Measurements from ENCODE around the gene CDK5RAP2. TPM values are rescaled to one million over a fixed set of nuclear protein-coding genes. Genes with fewer than 3 reads are reported as not detected.
A peak's percentile ranks its signal among the peaks of the same experiment; 100 is the strongest.

Gene CDK5RAP2
- total and polyA plus RNA-seq, 2 donors, result 27.3 to 44.0 TPM

DNA sequence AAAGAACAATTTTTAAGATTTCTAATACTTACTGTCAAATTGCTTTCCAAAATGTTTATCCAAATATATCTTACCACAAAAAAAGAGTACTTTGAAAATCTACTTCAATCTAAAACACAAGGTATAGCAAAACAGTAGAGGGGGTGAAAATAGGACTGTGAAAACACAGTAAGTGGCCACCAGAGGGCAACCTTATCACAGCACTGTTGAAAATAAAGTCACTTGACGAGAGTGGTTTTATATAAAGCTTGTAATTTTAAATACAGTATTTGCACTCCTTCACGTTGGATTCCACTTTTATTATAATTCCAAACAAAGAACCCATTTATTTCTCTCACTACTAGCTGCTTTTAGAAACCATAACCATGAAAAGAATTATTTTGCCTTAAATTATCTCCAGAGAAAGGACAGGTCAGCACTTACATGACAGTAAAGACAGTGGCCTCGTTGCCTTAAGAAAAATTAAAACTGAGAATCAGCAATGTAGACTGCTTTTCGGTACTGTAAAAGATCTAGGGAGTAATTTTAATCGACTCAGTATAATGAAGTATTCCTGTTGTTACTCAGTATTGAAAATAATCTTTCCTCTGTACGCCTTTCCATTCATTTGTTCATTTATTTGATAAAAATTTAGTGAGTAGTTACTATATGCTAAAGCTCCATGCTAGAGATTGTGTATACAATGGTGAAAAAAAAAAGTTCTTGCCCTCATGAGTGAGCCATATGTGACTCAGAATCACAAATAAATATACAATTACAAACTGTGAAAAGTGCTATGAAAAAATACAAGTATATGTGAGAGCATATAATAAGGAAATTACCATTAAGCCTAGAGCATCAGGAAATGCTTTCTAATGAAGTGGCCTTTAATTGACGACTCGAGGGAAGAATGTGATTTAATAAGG lies 40.0 kb upstream of the CDK5RAP2 start:
- no peaks in the 10 kb centered on the region for H3K9me3 ChIP-seq (ENCODE audit: control insufficient read depth in 2 of 2, insufficient read depth in 1 of 2, low read length in 1 of 2)
- H3K27me3 ChIP-seq (ENCODE audit: control insufficient read depth in 2 of 2, insufficient read depth in 1 of 2, low read length in 1 of 2), result no peaks in the 10 kb centered on the region
- no peak overlapping the region for H3K27ac ChIP-seq (ENCODE audit: low read depth in 1 of 2, low read length in 1 of 2)
- no peaks in the 10 kb centered on the region for H3K4me1 ChIP-seq (ENCODE audit: control insufficient read depth in 2 of 2, insufficient read depth in 2 of 2, low read length in 2 of 2)
- 64% methylated on average over 8 of the region's 8 CpGs for WGBS
- no peak overlapping the region for H3K4me3 ChIP-seq (ENCODE audit: low read length in 2 of 2)
- peak; percentile 27 to 75 (median 55) for DNase-seq (ENCODE audit: low read depth in 6 of 9, low spot score in 9 of 9)
- no peaks in the 10 kb centered on the region for H3K36me3 ChIP-seq (ENCODE audit: control insufficient read depth in 2 of 2, insufficient read depth in 2 of 2, low read length in 1 of 2)

- no peaks in the 10 kb centered on the region for H3K36me3 ChIP-seq (ENCODE audit: control insufficient read depth in 2 of 2, insufficient read depth in 2 of 2, low read length in 1 of 2)
- no peak overlapping the region for H3K4me3 ChIP-seq (ENCODE audit: low read length in 2 of 2)
- H3K27ac ChIP-seq (ENCODE audit: low read depth in 1 of 2, low read length in 1 of 2), result no peak overlapping the region
- DNase-seq (ENCODE audit: low read depth in 6 of 9, low spot score in 9 of 9), result no peak
- H3K9me3 ChIP-seq (ENCODE audit: control insufficient read depth in 2 of 2, insufficient read depth in 1 of 2, low read length in 1 of 2), result no peaks in the 10 kb centered on the region
- no peaks in the 10 kb centered on the region for H3K4me1 ChIP-seq (ENCODE audit: control insufficient read depth in 2 of 2, insufficient read depth in 2 of 2, low read length in 2 of 2)
- no peaks in the 10 kb centered on the region for H3K27me3 ChIP-seq (ENCODE audit: control insufficient read depth in 2 of 2, insufficient read depth in 1 of 2, low read length in 1 of 2)
Measured at GRCh38 chr9:120616966-120617935, 37.3 kb upstream of the CDK5RAP2 start.

- Histone ChIP-seq H3K4me1 (ENCODE audit: control insufficient read depth in 2 of 2, insufficient read depth in 2 of 2, low read length in 2 of 2) (no peaks in the 10 kb centered on the region), H3K9me3 (ENCODE audit: control insufficient read depth in 2 of 2, insufficient read depth in 1 of 2, low read length in 1 of 2) (no peaks in the 10 kb centered on the region), H3K4me3 (ENCODE audit: low read length in 2 of 2) (no peak overlapping the region), H3K27ac (ENCODE audit: low read depth in 1 of 2, low read length in 1 of 2) (no peak overlapping the region), H3K27me3 (ENCODE audit: control insufficient read depth in 2 of 2, insufficient read depth in 1 of 2, low read length in 1 of 2) (no peaks in the 10 kb centered on the region), H3K36me3 (ENCODE audit: control insufficient read depth in 2 of 2, insufficient read depth in 2 of 2, low read length in 1 of 2) (peaks cover 0 to 4% of the 10 kb centered on the region in 2 donors)
- WGBS, result 99% methylated on average over 1 of the region's 1 CpG
- DNase-seq (ENCODE audit: low read depth in 6 of 9, low spot score in 9 of 9), result no peak
Measured at GRCh38 chr9:120612218-120612617, 32.3 kb upstream of the CDK5RAP2 start.

GRCh38 chr9:120611690-120612068 lies 31.7 kb upstream of the CDK5RAP2 start:
- no peaks in the 10 kb centered on the region for H3K9me3 ChIP-seq (ENCODE audit: control insufficient read depth in 2 of 2, insufficient read depth in 1 of 2, low read length in 1 of 2)
- H3K36me3 ChIP-seq (ENCODE audit: control insufficient read depth in 2 of 2, insufficient read depth in 2 of 2, low read length in 1 of 2), result peaks cover 0 to 4% of the 10 kb centered on the region in 2 donors
- H3K4me3 ChIP-seq (ENCODE audit: low read length in 2 of 2), result no peak overlapping the region
- H3K27me3 ChIP-seq (ENCODE audit: control insufficient read depth in 2 of 2, insufficient read depth in 1 of 2, low read length in 1 of 2), result no peaks in the 10 kb centered on the region
- H3K27ac ChIP-seq (ENCODE audit: low read depth in 1 of 2, low read length in 1 of 2), result no peak overlapping the region
- DNase-seq (ENCODE audit: low read depth in 6 of 9, low spot score in 9 of 9), result no peak
- 96% methylated on average over 1 of the region's 1 CpG for WGBS
- H3K4me1 ChIP-seq (ENCODE audit: control insufficient read depth in 2 of 2, insufficient read depth in 2 of 2, low read length in 2 of 2), result no peaks in the 10 kb centered on the region

DNA sequence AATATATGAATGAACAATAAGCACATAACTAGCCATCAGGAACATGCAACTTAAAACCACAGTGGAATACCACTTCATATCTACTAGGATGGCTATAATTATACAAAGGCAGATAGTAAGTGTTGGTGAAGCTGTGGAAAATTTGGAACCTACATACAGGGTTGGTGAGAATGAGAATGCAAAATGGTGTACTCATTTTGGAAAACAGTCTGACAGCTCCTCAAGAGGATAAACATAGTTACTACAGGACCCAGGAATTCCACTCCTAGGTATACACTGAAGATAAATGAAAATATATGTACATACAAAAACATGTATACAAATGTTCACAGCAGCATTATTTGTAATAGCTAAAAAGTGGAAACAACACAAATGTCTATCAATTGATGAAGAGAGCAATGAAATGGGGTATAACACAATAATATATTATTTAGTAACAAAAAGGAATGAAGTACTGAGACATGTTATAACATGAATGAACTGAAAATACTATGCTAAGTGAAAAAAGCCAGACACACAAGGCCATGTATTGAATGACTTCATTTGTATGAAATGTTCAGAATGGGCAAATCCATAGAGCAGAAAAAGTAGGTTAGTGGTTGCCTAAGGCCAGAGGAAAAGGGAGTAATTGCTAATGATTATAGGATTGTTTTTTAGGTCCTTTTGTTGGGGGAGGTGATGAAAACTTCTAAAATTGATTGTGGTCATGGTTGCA lies 31.2 kb upstream of the CDK5RAP2 start:
- H3K4me3 ChIP-seq (ENCODE audit: low read length in 2 of 2), result no peak overlapping the region
- no peak overlapping the region for H3K27ac ChIP-seq (ENCODE audit: low read depth in 1 of 2, low read length in 1 of 2)
- H3K4me1 ChIP-seq (ENCODE audit: control insufficient read depth in 2 of 2, insufficient read depth in 2 of 2, low read length in 2 of 2), result no peaks in the 10 kb centered on the region
- no peaks in the 10 kb centered on the region for H3K27me3 ChIP-seq (ENCODE audit: control insufficient read depth in 2 of 2, insufficient read depth in 1 of 2, low read length in 1 of 2)
- peaks cover 0 to 4% of the 10 kb centered on the region in 2 donors for H3K36me3 ChIP-seq (ENCODE audit: control insufficient read depth in 2 of 2, insufficient read depth in 2 of 2, low read length in 1 of 2)
- H3K9me3 ChIP-seq (ENCODE audit: control insufficient read depth in 2 of 2, insufficient read depth in 1 of 2, low read length in 1 of 2), result no peaks in the 10 kb centered on the region
- DNase-seq (ENCODE audit: low read depth in 6 of 9, low spot score in 9 of 9), result no peak

DNA sequence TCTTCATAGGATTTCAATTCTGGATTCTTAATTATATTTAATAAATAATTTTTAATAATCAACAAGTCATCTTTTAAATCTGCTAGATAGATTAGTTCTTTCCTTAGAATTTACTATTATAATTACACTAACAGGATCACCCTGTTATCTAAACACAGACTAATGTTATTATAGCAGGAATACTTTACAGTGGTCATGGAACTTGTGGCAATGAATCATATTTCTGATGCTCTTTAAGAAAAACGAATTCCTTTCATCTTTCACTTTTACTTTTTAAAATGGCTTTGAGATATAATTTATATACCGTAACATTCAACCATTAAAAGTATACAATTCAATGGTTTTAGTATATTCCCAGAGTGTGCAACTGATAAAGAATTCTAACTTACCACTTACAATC lies 29.7 kb upstream of the CDK5RAP2 start:
- H3K36me3 ChIP-seq (ENCODE audit: control insufficient read depth in 2 of 2, insufficient read depth in 2 of 2, low read length in 1 of 2), result peaks cover 6 to 10% of the 10 kb centered on the region in 2 donors
- no peaks in the 10 kb centered on the region for H3K27me3 ChIP-seq (ENCODE audit: control insufficient read depth in 2 of 2, insufficient read depth in 1 of 2, low read length in 1 of 2)
- H3K4me1 ChIP-seq (ENCODE audit: control insufficient read depth in 2 of 2, insufficient read depth in 2 of 2, low read length in 2 of 2), result no peaks in the 10 kb centered on the region
- no peak overlapping the region for H3K27ac ChIP-seq (ENCODE audit: low read depth in 1 of 2, low read length in 1 of 2)
- WGBS, result 97% methylated on average over 2 of the region's 2 CpGs
- no peaks in the 10 kb centered on the region for H3K9me3 ChIP-seq (ENCODE audit: control insufficient read depth in 2 of 2, insufficient read depth in 1 of 2, low read length in 1 of 2)
- no peak for DNase-seq (ENCODE audit: low read depth in 6 of 9, low spot score in 9 of 9)
- H3K4me3 ChIP-seq (ENCODE audit: low read length in 2 of 2), result no peak overlapping the region

DNA sequence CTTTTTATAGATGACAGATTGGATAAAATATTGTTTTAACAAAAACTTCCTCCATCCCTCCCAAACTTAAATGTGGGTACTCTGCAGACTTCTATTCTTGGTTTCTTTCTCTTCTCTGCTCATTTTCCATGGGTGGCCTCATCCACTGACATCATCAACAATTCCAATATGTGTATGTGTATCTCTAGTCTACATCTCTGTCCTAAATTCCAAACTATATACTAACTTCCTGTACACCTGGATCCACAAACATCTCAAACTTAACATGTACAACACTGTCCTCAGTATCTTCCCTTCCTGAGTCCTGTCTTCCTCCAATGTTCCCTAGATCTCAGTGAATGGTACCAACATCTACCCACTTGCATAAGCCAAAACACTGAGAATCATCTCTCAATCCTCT lies 28.5 kb upstream of the CDK5RAP2 start:
- no peaks in the 10 kb centered on the region for H3K9me3 ChIP-seq (ENCODE audit: control insufficient read depth in 2 of 2, insufficient read depth in 1 of 2, low read length in 1 of 2)
- H3K27me3 ChIP-seq (ENCODE audit: control insufficient read depth in 2 of 2, insufficient read depth in 1 of 2, low read length in 1 of 2), result no peaks in the 10 kb centered on the region
- H3K4me3 ChIP-seq (ENCODE audit: low read length in 2 of 2), result no peak overlapping the region
- H3K36me3 ChIP-seq (ENCODE audit: control insufficient read depth in 2 of 2, insufficient read depth in 2 of 2, low read length in 1 of 2), result peaks cover 6 to 10% of the 10 kb centered on the region in 2 donors
- no peak overlapping the region for H3K27ac ChIP-seq (ENCODE audit: low read depth in 1 of 2, low read length in 1 of 2)
- no peaks in the 10 kb centered on the region for H3K4me1 ChIP-seq (ENCODE audit: control insufficient read depth in 2 of 2, insufficient read depth in 2 of 2, low read length in 2 of 2)
- DNase-seq (ENCODE audit: low read depth in 6 of 9, low spot score in 9 of 9), result no peak

DNA sequence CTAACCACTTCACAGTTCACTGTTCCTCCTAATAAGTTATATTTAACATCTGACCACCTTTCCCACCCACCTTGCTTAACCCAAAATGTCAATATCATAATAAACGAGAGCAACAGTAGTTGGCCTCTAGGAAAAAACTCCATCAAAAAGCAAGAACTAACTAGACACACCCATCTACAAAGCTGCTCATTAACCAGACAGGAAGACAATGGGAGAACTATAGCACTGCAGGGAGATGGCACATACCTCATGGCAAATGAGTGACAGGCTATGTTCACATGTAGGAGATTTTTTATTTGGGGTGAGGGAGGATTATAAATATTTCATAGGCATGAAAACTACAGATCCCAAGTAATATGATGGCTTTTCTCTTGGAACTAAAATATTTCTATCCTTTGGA lies 23.6 kb upstream of the CDK5RAP2 start:
- Histone ChIP-seq H3K4me3 (ENCODE audit: low read length in 2 of 2) (no peak overlapping the region), H3K9me3 (ENCODE audit: control insufficient read depth in 2 of 2, insufficient read depth in 1 of 2, low read length in 1 of 2) (no peaks in the 10 kb centered on the region), H3K27ac (ENCODE audit: low read depth in 1 of 2, low read length in 1 of 2) (no peak overlapping the region), H3K27me3 (ENCODE audit: control insufficient read depth in 2 of 2, insufficient read depth in 1 of 2, low read length in 1 of 2) (no peaks in the 10 kb centered on the region), H3K4me1 (ENCODE audit: control insufficient read depth in 2 of 2, insufficient read depth in 2 of 2, low read length in 2 of 2) (no peaks in the 10 kb centered on the region), H3K36me3 (ENCODE audit: control insufficient read depth in 2 of 2, insufficient read depth in 2 of 2, low read length in 1 of 2) (peaks cover 6 to 10% of the 10 kb centered on the region in 2 donors)
- 97% methylated on average over 1 of the region's 1 CpG for WGBS
- no peak for DNase-seq (ENCODE audit: low read depth in 6 of 9, low spot score in 9 of 9)
